Panc1 (cell line): Measurements from ENCODE around the gene FAM169A. TPM values are rescaled to one million over a fixed set of nuclear protein-coding genes. Genes with fewer than 3 reads are reported as not detected.
"Not testable (repeated sequence)": the region's sequence is repeated elsewhere in the genome, so short reads cannot be mapped to it uniquely, and the experiment has no call there.

Experiments used
- ATAC-seq: fragments of 200-7000 bp; cut with Tn5 transposase; 2 replicates; pipeline ENCODE4 v1.9.1; 2020; ENCODE audit warnings: mild to moderate bottlenecking, moderate library complexity
- BruUV-seq: library from RNA; stranded (reverse); fragments of 400-500 nt; replicated peaks from 2 replicates; lab custom pipeline; 2021; lab: Mats Ljungman, UMichigan
- CTCF ChIA-PET: fragments of 300-600 bp; sonication (Branson Sonifier 250); formaldehyde crosslinking; loops from one replicate; lab custom pipeline; 2022; ENCODE audit warnings: antibody characterized with exemption; lab: Charles Lee
- POLR2A ChIA-PET: fragments of 300-600 bp; sonication (Branson Sonifier 250); formaldehyde crosslinking; loops from one replicate; lab custom pipeline; 2022; ENCODE audit warnings: antibody characterized with exemption; lab: Charles Lee
- DNase-seq: peaks from one replicate; pipeline ENCODE4 v3.0.0-alpha.2; 2010; ENCODE audit warnings: low read depth, low spot score
- H3K27ac ChIP-seq: 2 replicates; pipeline ENCODE4 v1.5.1; 2011; ENCODE audit warnings: mild to moderate bottlenecking, low read length, inconsistent platforms
- H3K27me3 ChIP-seq: fragments of 200-500 bp; sonication (Bioruptor generic); 2 replicates; pipeline ENCODE4 v1.6.0; 2014; ENCODE audit warnings: low read length, inconsistent platforms; ENCODE audit not compliant: control insufficient read depth, insufficient read depth
- H3K36me3 ChIP-seq: fragments of 200-500 bp; sonication (Bioruptor generic); 2 replicates; pipeline ENCODE4 v1.5.1; 2014; ENCODE audit warnings: inconsistent platforms, mild to moderate bottlenecking, low read length, moderate library complexity; ENCODE audit not compliant: control insufficient read depth, insufficient read depth
- H3K4me1 ChIP-seq: 2 replicates; pipeline ENCODE4 v1.5.1; 2011; ENCODE audit warnings: inconsistent platforms, mild to moderate bottlenecking, low read length, moderate library complexity; ENCODE audit not compliant: control insufficient read depth, insufficient read depth
- H3K4me3 ChIP-seq, 2 experiments: 2 replicates each; pipeline ENCODE4 v1.5.1; 2011 to 2012; ENCODE audit warnings: low read depth in 2 of 2, low read length in 2 of 2, mild to moderate bottlenecking in 2 of 2, inconsistent platforms in 1 of 2, moderate library complexity in 1 of 2
- H3K9me3 ChIP-seq: fragments of 200-500 bp; sonication (Bioruptor generic); 2 replicates; pipeline ENCODE4 v1.5.1; 2014; ENCODE audit warnings: low read depth, mild to moderate bottlenecking, inconsistent platforms, low read length, moderate library complexity; ENCODE audit not compliant: control insufficient read depth, insufficient read depth
- POLR2AphosphoS5 ChIP-seq: IDR thresholded peaks from 2 replicates; pipeline ENCODE4 v1.6.1; 2012; ENCODE audit warnings: mild to moderate bottlenecking, low read depth, low read length, moderate library complexity
- SIN3A ChIP-seq: IDR thresholded peaks from 2 replicates; pipeline ENCODE4 v1.6.1; 2012; ENCODE audit warnings: low read depth, mild to moderate bottlenecking, low read length, moderate library complexity, borderline replicate concordance; ENCODE audit not compliant: insufficient read depth
- TCF7L2 ChIP-seq: IDR thresholded peaks from 2 replicates; pipeline ENCODE4 v1.6.1; 2011; ENCODE audit warnings: mild to moderate bottlenecking, low read depth, low read length, inconsistent platforms
- in situ Hi-C: cut with HindIII; loops from 2 replicates; pipeline ENCODE4 v1.10.0; 2016; ENCODE audit warnings: low sequenced_read_pairs, low pct_unique_long_range_greater_than_20kb
- intact Hi-C: fragments of 100-400 bp; cut with micrococcal nuclease; formaldehyde crosslinking; loops from one replicate; pipeline ENCODE4 v1.10.0; 2022; ENCODE audit not compliant: unreplicated experiment
- total RNA-seq: library from RNA; stranded (reverse); gene quantifications from one replicate; pipeline ENCODE4 v1.2.1, GENCODE V29; 2021; ENCODE audit not compliant: unreplicated experiment
- TF ChIP-seq, protein P1 (sequence below), 2 experiments: IDR thresholded peaks; 2 replicates each; pipeline ENCODE4 v1.6.1; 2011 to 2012; ENCODE audit warnings: low read depth in 2 of 2, control low read depth in 1 of 2, low read length in 1 of 2, mild to moderate bottlenecking in 1 of 2, moderate library complexity in 1 of 2; ENCODE audit not compliant: insufficient read depth in 1 of 2
- TF ChIP-seq, protein P2 (sequence below): fragments of 450-650 bp; IDR thresholded peaks from 2 replicates; pipeline ENCODE4 v1.5.1; 2017; ENCODE audit warnings: mild to moderate bottlenecking

FAM169A gene
- total RNA-seq, 1 experiment from 2014 or later: 23.1 TPM

DNA sequence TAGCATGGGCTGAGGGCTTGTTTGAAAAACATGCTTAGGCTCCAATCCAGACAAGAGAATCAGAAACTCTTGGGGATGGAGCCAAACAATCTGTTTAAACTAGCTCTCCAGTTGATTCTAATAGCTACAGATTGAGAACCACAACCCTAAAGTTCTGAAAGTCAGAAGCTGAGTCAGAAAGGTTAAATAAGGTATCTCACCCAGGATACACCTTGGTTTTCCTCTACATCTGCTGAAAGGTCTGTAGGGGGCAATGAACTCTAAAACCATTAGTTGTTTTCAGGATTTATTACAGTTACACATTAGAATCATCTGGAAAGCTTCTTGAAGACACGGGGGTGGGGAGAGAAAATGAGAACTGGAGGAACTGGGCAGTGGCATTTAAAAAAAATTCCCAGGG lies 104.9 kb downstream of the FAM169A start:
- H3K9me3 ChIP-seq: no peaks in the 10 kb centered on the region
- no peaks in the 10 kb centered on the region for H3K27me3 ChIP-seq
- ChIA-PET CTCF (interaction anchor here (1.4 kb wide), 1 partner anchor 12 kb away, joined by 5 read pairs; no protein-coding TSS in a partner anchor), POLR2A (no interaction called here)
- DNase-seq (no peak), ATAC-seq (no peak)
- H3K4me3 ChIP-seq: no peak overlapping the region
- no TSS peak for BruUV-seq
- H3K4me1 ChIP-seq: peaks cover 22% of the 10 kb centered on the region
- in situ Hi-C loops: no loop called here
- no peak overlapping the region for H3K27ac ChIP-seq
- TF ChIP-seq, protein P1, sequence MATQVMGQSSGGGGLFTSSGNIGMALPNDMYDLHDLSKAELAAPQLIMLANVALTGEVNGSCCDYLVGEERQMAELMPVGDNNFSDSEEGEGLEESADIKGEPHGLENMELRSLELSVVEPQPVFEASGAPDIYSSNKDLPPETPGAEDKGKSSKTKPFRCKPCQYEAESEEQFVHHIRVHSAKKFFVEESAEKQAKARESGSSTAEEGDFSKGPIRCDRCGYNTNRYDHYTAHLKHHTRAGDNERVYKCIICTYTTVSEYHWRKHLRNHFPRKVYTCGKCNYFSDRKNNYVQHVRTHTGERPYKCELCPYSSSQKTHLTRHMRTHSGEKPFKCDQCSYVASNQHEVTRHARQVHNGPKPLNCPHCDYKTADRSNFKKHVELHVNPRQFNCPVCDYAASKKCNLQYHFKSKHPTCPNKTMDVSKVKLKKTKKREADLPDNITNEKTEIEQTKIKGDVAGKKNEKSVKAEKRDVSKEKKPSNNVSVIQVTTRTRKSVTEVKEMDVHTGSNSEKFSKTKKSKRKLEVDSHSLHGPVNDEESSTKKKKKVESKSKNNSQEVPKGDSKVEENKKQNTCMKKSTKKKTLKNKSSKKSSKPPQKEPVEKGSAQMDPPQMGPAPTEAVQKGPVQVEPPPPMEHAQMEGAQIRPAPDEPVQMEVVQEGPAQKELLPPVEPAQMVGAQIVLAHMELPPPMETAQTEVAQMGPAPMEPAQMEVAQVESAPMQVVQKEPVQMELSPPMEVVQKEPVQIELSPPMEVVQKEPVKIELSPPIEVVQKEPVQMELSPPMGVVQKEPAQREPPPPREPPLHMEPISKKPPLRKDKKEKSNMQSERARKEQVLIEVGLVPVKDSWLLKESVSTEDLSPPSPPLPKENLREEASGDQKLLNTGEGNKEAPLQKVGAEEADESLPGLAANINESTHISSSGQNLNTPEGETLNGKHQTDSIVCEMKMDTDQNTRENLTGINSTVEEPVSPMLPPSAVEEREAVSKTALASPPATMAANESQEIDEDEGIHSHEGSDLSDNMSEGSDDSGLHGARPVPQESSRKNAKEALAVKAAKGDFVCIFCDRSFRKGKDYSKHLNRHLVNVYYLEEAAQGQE (IDR thresholded peaks at IDR 0.05; ENCODE audit: insufficient read depth in 1 of 2, low read depth in 2 of 2, low read length in 1 of 2): no peak
- TF ChIP-seq POLR2AphosphoS5 (no peak), SIN3A (no peak), TCF7L2 (no peak)
- H3K36me3 ChIP-seq: peaks cover 17% of the 10 kb centered on the region
- intact Hi-C loops: loop anchor here (10.0 kb wide), 1 partner anchor 154 kb away; no protein-coding TSS in a partner anchor

DNA sequence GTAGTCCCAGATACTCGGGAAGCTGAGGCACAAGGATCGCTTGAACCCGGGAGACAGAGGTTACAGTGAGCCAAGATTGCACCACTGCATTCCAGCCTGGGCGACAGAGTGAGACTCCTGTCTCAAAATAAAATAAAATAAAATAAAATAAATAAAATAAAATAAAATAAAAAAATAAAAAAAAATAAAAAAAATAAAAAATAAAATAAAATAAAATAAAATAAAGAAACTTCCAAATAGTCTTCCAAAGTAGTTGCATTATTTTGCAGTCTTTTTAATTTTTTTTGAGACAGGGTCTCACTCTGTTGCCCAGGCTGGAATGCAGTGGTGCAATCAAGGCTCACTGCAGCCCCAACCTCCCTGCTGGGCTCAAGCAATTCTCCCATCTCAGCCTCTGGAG lies 117.4 kb downstream of the FAM169A start:
- H3K4me1 ChIP-seq, DNase-seq, ATAC-seq, BruUV-seq, H3K9me3 ChIP-seq, POLR2A ChIA-PET, H3K4me3 ChIP-seq, H3K27ac ChIP-seq, intact Hi-C loops, H3K27me3 ChIP-seq, CTCF ChIA-PET, in situ Hi-C loops: not testable (repeated sequence)
- H3K36me3 ChIP-seq: peaks cover 23% of the 10 kb centered on the region

DNA sequence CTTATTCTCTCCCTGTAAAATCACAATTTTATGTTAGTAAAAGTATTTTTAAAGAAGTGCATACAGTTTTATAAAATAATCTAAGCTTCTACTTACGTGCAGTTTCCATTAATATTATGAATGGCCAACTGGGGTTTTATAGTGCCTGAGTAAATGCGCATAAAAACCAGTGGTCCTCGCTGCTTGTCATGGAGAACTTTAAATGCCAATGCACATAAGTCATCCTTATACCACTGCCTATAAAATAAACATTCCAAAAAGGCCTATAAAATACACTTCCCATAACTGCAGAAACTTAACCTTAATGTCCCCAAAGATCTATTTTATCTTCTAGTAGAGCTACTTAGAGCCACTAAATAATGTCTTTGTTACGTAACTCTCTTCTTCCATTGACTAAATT lies 127.8 kb downstream of the FAM169A start:
- TF ChIP-seq, protein P2, sequence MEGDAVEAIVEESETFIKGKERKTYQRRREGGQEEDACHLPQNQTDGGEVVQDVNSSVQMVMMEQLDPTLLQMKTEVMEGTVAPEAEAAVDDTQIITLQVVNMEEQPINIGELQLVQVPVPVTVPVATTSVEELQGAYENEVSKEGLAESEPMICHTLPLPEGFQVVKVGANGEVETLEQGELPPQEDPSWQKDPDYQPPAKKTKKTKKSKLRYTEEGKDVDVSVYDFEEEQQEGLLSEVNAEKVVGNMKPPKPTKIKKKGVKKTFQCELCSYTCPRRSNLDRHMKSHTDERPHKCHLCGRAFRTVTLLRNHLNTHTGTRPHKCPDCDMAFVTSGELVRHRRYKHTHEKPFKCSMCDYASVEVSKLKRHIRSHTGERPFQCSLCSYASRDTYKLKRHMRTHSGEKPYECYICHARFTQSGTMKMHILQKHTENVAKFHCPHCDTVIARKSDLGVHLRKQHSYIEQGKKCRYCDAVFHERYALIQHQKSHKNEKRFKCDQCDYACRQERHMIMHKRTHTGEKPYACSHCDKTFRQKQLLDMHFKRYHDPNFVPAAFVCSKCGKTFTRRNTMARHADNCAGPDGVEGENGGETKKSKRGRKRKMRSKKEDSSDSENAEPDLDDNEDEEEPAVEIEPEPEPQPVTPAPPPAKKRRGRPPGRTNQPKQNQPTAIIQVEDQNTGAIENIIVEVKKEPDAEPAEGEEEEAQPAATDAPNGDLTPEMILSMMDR: no peak
- TF ChIP-seq TCF7L2 (no peak), SIN3A (no peak), POLR2AphosphoS5 (no peak)
- TF ChIP-seq, protein P1 (IDR thresholded peaks at IDR 0.05; ENCODE audit: insufficient read depth in 1 of 2, low read depth in 2 of 2, low read length in 1 of 2): no peak
- CTCF ChIA-PET: no interaction called here
- Histone ChIP-seq H3K36me3 (peaks cover 43% of the 10 kb centered on the region), H3K27ac (no peak overlapping the region), H3K4me3 (no peak overlapping the region), H3K27me3 (no peaks in the 10 kb centered on the region), H3K4me1 (no peaks in the 10 kb centered on the region), H3K9me3 (no peaks in the 10 kb centered on the region)
- intact Hi-C loops: no loop called here
- in situ Hi-C loops: no loop called here
- POLR2A ChIA-PET: interaction anchor here (0.7 kb wide), 1 partner anchor 26 kb away, joined by 3 read pairs; no protein-coding TSS in a partner anchor
- ATAC-seq (no peak; the same call in 1 of the 2 replicates), DNase-seq (no peak)
- BruUV-seq: no TSS peak
